Panc1 (cell line): Measurements from ENCODE around the gene IFIT1B. TPM values are rescaled to one million over a fixed set of nuclear protein-coding genes. Genes with fewer than 3 reads are reported as not detected.

Experiments
- ATAC-seq: fragments of 200-7000 bp; cut with Tn5 transposase; 2 replicates; pipeline ENCODE4 v1.9.1; 2020; ENCODE audit warnings: mild to moderate bottlenecking, moderate library complexity
- BruUV-seq: library from RNA; stranded (reverse); fragments of 400-500 nt; replicated peaks from 2 replicates; lab custom pipeline; 2021; lab: Mats Ljungman, UMichigan
- CTCF ChIA-PET: fragments of 300-600 bp; sonication (Branson Sonifier 250); formaldehyde crosslinking; loops from one replicate; lab custom pipeline; 2022; ENCODE audit warnings: antibody characterized with exemption; lab: Charles Lee
- POLR2A ChIA-PET: fragments of 300-600 bp; sonication (Branson Sonifier 250); formaldehyde crosslinking; loops from one replicate; lab custom pipeline; 2022; ENCODE audit warnings: antibody characterized with exemption; lab: Charles Lee
- DNase-seq: peaks from one replicate; pipeline ENCODE4 v3.0.0-alpha.2; 2010; ENCODE audit warnings: low read depth, low spot score
- H3K27ac ChIP-seq: 2 replicates; pipeline ENCODE4 v1.5.1; 2011; ENCODE audit warnings: mild to moderate bottlenecking, low read length, inconsistent platforms
- H3K27me3 ChIP-seq: fragments of 200-500 bp; sonication (Bioruptor generic); 2 replicates; pipeline ENCODE4 v1.6.0; 2014; ENCODE audit warnings: low read length, inconsistent platforms; ENCODE audit not compliant: control insufficient read depth, insufficient read depth
- H3K36me3 ChIP-seq: fragments of 200-500 bp; sonication (Bioruptor generic); 2 replicates; pipeline ENCODE4 v1.5.1; 2014; ENCODE audit warnings: inconsistent platforms, mild to moderate bottlenecking, low read length, moderate library complexity; ENCODE audit not compliant: control insufficient read depth, insufficient read depth
- H3K4me1 ChIP-seq: 2 replicates; pipeline ENCODE4 v1.5.1; 2011; ENCODE audit warnings: inconsistent platforms, mild to moderate bottlenecking, low read length, moderate library complexity; ENCODE audit not compliant: control insufficient read depth, insufficient read depth
- H3K4me3 ChIP-seq, 2 experiments: 2 replicates each; pipeline ENCODE4 v1.5.1; 2011 to 2012; ENCODE audit warnings: low read depth in 2 of 2, low read length in 2 of 2, mild to moderate bottlenecking in 2 of 2, inconsistent platforms in 1 of 2, moderate library complexity in 1 of 2
- H3K9me3 ChIP-seq: fragments of 200-500 bp; sonication (Bioruptor generic); 2 replicates; pipeline ENCODE4 v1.5.1; 2014; ENCODE audit warnings: low read depth, mild to moderate bottlenecking, inconsistent platforms, low read length, moderate library complexity; ENCODE audit not compliant: control insufficient read depth, insufficient read depth
- POLR2AphosphoS5 ChIP-seq: IDR thresholded peaks from 2 replicates; pipeline ENCODE4 v1.6.1; 2012; ENCODE audit warnings: mild to moderate bottlenecking, low read depth, low read length, moderate library complexity
- REST ChIP-seq, 2 experiments: IDR thresholded peaks; 2 replicates each; pipeline ENCODE4 v1.6.1; 2011 to 2012; ENCODE audit warnings: low read depth in 2 of 2, control low read depth in 1 of 2, low read length in 1 of 2, mild to moderate bottlenecking in 1 of 2, moderate library complexity in 1 of 2; ENCODE audit not compliant: insufficient read depth in 1 of 2
- SIN3A ChIP-seq: IDR thresholded peaks from 2 replicates; pipeline ENCODE4 v1.6.1; 2012; ENCODE audit warnings: low read depth, mild to moderate bottlenecking, low read length, moderate library complexity, borderline replicate concordance; ENCODE audit not compliant: insufficient read depth
- TCF7L2 ChIP-seq: IDR thresholded peaks from 2 replicates; pipeline ENCODE4 v1.6.1; 2011; ENCODE audit warnings: mild to moderate bottlenecking, low read depth, low read length, inconsistent platforms
- in situ Hi-C: cut with HindIII; loops from 2 replicates; pipeline ENCODE4 v1.10.0; 2016; ENCODE audit warnings: low sequenced_read_pairs, low pct_unique_long_range_greater_than_20kb
- intact Hi-C: fragments of 100-400 bp; cut with micrococcal nuclease; formaldehyde crosslinking; loops from one replicate; pipeline ENCODE4 v1.10.0; 2022; ENCODE audit not compliant: unreplicated experiment
- total RNA-seq: library from RNA; stranded (reverse); gene quantifications from one replicate; pipeline ENCODE4 v1.2.1, GENCODE V29; 2021; ENCODE audit not compliant: unreplicated experiment
- TF ChIP-seq, protein P1 (sequence below): fragments of 450-650 bp; IDR thresholded peaks from 2 replicates; pipeline ENCODE4 v1.5.1; 2017; ENCODE audit warnings: mild to moderate bottlenecking

Gene IFIT1B
- total RNA-seq, 1 experiment from 2014 or later = not detected

DNA sequence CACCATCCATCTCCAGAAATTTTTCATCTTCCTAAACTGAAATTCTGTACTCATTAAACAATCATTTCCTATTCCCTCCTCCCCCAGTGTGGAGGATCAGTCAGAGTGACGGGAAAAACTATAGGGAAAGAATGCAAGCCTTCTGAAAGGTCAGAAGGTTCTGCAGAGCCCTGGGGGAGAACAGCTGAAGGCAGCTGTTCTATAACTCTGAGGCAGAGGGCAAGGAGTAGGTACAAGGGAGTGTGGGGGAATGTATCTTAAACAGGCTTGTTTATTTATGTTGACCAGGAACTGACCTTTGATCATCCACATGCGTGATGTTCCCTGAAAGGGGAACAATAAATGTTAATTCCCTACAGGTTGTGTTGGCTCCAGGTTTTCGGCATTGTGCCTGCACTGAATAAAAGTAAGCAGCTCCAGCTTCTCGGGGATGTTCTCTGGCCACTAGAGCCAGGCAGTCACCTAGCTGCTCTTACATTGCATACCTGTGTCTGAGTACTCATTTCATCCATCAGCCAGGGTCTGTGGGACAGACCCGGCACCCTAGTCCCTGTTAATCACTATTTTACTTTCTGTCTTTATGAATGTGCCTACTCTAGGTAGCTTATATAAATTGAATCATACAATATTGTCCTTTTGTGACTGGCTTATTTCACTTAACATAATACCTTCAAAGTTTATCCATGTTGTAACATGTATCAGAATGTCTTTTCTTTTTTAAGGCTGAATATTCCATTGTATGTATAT is 20.3 kb downstream of the IFIT1B start:
- ChIA-PET CTCF (no interaction called here), POLR2A (no interaction called here)
- in situ Hi-C loops (no loop called here), intact Hi-C loops (no loop called here)
- DNase-seq (no peak), ATAC-seq (peak; percentile 62)
- H3K36me3 ChIP-seq = no peaks in the 10 kb centered on the region
- no peak overlapping the region for H3K4me3 ChIP-seq
- peak; percentile 62; the same call in 1 of the 2 replicates for TF ChIP-seq TCF7L2
- no peak for TF ChIP-seq SIN3A
- TF ChIP-seq, protein P1, sequence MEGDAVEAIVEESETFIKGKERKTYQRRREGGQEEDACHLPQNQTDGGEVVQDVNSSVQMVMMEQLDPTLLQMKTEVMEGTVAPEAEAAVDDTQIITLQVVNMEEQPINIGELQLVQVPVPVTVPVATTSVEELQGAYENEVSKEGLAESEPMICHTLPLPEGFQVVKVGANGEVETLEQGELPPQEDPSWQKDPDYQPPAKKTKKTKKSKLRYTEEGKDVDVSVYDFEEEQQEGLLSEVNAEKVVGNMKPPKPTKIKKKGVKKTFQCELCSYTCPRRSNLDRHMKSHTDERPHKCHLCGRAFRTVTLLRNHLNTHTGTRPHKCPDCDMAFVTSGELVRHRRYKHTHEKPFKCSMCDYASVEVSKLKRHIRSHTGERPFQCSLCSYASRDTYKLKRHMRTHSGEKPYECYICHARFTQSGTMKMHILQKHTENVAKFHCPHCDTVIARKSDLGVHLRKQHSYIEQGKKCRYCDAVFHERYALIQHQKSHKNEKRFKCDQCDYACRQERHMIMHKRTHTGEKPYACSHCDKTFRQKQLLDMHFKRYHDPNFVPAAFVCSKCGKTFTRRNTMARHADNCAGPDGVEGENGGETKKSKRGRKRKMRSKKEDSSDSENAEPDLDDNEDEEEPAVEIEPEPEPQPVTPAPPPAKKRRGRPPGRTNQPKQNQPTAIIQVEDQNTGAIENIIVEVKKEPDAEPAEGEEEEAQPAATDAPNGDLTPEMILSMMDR = no peak
- no TSS peak for BruUV-seq
- peak overlapping the region; percentile 64; the same call in 1 of the 2 replicates for H3K27ac ChIP-seq
- no peaks in the 10 kb centered on the region for H3K27me3 ChIP-seq
- H3K4me1 ChIP-seq = peaks cover 10% of the 10 kb centered on the region; the same call in 1 of the 2 replicates
- H3K9me3 ChIP-seq = no peaks in the 10 kb centered on the region

- POLR2A ChIA-PET = no interaction called here
- DNase-seq = no peak
- Histone ChIP-seq H3K4me1 (no peaks in the 10 kb centered on the region), H3K9me3 (no peaks in the 10 kb centered on the region), H3K4me3 (no peak overlapping the region), H3K27me3 (no peaks in the 10 kb centered on the region), H3K36me3 (no peaks in the 10 kb centered on the region), H3K27ac (no peak overlapping the region)
- intact Hi-C loops = no loop called here
- TF ChIP-seq SIN3A = no peak
- TF ChIP-seq, protein P1 = no peak
- no peak for TF ChIP-seq POLR2AphosphoS5
- TF ChIP-seq REST (IDR thresholded peaks at IDR 0.05; ENCODE audit: insufficient read depth in 1 of 2, low read depth in 2 of 2, low read length in 1 of 2) = no peak
- no peak for TF ChIP-seq TCF7L2
- BruUV-seq = no TSS peak
- CTCF ChIA-PET = no interaction called here
- ATAC-seq = no peak
- in situ Hi-C loops = no loop called here
Observed at GRCh38 chr10:89399956-89400355, 22.1 kb downstream of the IFIT1B start.
